ENCODE measurements around the gene SPN.
"Not testable (repeated sequence)": the region's sequence is repeated elsewhere in the genome, so short reads cannot be mapped to it uniquely, and the experiment has no call there.

SPN gene, protein sequence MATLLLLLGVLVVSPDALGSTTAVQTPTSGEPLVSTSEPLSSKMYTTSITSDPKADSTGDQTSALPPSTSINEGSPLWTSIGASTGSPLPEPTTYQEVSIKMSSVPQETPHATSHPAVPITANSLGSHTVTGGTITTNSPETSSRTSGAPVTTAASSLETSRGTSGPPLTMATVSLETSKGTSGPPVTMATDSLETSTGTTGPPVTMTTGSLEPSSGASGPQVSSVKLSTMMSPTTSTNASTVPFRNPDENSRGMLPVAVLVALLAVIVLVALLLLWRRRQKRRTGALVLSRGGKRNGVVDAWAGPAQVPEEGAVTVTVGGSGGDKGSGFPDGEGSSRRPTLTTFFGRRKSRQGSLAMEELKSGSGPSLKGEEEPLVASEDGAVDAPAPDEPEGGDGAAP

DNA sequence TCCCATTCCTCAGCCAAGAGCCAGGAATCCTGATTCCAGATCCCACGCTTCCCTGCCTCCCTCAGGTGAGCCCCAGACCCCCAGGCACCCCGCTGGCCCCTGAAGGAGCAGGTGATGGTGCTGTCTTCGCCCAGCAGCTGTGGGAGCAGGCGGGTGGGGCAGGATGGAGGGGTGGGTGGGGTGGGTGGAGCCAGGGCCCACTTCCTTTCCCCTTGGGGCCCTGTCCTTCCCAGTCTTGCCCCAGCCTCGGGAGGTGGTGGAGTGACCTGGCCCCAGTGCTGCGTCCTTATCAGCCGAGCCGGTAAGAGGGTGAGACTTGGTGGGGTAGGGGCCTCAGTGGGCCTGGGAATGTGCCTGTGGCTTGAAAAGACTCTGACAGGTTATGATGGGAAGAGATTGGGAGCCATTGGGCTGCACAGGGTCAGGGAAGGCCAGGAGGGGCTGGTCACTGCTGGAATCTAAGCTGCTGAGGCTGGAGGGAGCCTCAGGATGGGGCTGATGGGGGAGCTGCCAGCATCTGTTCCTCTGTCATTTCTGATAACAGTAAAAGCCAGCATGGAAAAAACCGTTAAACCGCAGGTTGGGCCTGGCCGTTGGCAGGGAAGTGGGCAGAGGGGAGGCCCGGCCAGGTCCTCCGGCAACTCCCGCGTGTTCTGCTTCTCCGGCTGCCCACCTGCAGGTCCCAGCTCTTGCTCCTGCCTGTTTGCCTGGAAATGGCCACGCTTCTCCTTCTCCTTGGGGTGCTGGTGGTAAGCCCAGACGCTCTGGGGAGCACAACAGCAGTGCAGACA, at the start of gene SPN:
SPN (plus strand) TSS at position 232 of the 791 bp plus-strand sequence; CDS start at position 714, 482 bp downstream.
- DNase-seq (ENCODE audit: low read depth): no peak

DNA sequence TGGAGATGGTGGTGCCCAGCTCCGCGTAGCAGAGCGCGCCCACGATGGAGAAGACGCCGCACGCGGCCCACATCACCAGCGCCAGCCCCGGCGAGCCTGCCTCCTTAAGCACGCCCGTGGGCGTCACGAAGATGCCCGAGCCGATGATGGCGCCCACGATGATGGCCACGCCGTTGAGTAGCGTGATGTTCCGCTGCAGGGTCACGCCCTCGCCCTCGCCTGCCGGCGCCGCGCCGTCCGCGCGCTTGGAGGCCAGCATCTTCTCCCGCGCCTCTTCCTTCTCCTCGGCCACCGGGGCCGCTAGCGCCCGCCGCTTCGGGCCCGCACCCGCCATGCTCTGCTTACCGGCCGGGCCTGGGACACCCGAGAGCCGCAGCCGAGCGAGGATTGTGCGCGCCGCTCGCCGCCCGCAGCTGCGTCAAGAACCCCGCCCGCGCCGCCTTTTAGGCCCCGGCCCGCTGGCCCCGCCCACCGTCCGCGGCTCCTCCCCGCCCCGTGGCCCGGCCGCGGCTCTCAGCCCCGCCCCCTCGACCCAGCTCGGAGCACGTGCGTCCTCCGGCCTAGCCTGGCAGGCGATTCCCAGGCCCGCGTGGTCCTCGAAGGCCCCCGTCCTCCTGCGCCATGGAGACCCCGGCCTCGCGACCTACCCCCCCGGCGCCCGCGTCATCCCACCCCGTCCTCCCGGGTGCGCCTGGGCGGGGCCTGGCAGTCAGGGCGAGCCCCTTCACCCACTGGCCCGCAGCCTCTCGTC, 49.6 kb upstream of the SPN start:
- DNase-seq (ENCODE audit: low read depth): peak; percentile 62

DNA sequence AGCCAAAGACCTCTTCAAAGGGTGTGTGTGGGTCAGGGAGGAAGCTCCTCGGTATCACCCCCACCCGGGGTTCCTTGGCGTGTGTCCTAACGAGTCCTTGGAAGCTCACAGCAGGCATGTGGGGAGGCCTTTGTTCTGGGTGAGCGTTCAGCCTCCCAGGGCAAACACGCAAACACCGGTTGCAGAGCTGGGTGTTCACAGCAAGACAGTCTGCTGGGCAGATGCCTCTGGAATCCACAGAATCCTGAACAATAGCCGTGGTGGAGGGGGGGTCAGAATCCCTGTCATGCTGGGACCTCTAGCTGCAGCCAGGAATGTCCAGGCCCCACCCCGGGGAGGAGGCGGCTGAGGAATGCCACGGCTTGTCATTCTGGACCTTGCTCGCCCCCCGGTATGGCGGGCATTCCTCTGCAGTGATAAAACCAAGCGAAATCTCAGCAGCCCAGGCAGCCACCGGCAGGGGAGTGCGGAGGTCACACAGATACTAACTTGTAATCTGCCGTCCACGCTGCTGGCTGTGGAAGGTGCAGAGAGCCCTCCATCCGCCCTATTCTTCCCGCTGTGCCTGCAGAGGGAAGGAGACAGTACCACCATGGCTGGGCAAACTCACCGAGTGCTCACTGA, 48.2 kb upstream of the SPN start:
- peak; percentile 43 for DNase-seq (ENCODE audit: low read depth)

DNA sequence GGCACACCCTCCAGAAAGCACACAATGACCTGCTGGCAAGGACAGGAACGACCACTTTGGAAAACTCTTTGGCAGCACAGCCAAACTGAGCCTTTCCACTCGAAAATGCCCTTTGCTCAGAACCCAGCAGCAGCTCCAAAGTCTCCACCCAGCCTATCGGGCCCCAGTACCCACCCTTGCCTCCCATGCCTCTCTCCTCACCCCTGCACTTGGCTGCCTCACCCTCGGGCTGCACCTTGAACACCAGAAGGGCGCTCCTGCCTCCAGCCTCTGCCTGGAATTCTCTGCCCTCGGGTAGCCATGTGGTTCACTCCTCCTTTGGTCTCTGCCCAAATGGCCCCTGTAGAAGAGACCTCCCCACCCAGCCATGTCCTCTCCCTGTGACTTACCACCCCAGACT, 46.9 kb upstream of the SPN start:
- DNase-seq (ENCODE audit: low read depth): not testable (repeated sequence)

DNA sequence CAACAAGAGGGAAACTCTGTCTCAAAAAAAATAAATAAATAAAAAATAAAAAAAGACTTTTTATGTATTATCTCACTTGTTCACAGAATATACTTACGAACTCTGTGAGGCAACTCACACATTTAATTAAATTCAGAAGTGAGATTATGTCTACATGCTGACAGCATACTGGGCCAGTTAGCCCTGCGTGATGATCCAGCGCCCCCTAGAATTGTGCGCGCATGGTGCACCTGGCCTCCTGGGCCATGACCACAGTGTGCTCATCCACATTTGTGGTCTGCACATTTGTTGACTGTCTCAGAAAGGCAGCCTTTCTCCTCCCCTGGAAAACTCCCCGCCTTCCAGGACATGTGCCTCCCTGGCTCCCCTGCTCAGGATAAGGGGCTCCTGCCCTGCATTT, 42.5 kb upstream of the SPN start:
- peak; percentile 21 for DNase-seq (ENCODE audit: low read depth)

DNA sequence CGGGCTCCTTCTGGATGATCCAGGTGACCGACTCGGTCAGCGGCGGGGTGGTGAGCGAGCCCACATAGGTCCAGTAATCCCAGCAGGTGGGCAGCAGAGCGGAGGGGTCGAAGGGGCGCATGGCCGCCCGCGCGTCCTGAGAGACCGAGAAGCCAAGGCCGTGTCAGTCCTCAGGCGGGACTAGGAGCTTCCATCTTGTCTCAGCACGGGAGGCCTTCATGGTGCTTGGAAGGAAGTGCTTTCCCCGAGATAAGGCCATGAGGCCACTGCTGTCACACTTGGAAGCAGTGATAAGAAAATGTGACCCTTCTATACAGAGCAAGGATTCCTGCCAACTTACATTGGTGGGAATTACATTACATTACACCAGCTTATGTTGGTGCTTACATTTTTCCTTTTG, 40.3 kb upstream of the SPN start:
- DNase-seq (ENCODE audit: low read depth): not testable (repeated sequence)

DNA sequence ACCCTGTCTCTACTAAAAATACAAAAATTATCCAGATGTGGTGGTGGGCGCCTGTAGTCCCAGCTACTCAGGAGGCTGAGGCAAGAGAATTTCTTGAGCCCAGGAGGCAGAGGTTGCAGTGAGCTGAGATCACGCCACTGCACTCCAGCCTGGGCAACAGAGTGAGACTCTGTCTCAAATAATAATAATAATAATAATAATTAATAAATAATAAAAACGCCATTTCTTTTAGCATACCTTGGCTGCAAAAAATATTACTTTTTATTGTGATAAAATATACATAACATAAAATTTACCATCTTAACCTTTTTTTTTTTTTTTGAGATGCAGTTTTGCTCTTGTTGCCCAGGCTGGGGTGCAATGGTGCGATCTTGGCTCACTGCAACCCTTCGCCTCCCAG, 39.8 kb upstream of the SPN start:
- DNase-seq (ENCODE audit: low read depth): not testable (repeated sequence)

DNA sequence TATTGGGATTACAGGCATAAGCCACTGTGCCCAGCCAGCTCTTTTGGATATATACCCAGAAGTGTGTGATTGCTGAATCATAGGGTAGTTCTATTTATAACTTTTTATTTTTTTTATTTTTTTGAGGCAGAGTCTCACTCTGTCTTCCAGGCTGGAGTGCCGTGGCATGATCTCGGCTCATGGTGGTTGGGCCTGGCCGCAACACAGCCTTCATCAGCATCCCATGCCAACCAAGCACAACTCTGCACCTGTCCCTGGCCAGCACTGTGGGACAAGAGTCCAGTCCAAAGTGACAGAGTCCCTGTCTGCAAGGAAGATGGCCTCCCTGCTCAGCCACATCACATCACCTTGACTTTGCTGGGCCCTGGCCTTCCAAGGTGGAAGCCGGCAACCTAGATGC, 37.9 kb upstream of the SPN start:
- DNase-seq (ENCODE audit: low read depth): not testable (repeated sequence)

DNA sequence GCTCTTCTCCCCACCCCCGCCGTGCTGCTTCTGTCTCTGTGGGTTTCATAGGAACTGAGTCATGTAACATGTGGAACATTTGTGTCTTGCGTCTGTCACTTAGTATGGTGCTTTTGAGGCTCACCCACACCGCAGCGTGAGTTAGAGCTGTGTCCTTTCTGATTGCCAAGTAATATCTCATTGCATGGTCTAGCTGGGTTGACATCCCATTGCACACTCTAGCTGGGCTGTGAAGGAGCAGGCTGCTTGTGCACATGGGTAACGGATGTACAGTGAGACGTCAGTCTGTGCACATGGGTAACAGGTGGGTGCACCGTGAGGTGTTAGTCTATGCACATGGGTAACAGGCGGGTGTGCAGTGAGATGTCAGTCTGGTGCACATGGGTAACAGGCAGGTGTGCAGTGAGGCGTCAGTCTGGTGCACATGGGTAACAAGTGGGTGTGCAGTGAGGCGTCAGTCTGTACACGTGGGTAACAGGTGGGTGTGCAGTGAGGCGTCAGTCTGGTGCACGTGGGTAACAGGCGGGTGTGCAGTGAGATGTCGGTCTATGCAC, 36.2 kb upstream of the SPN start:
- DNase-seq (ENCODE audit: low read depth): not testable (repeated sequence)

DNA sequence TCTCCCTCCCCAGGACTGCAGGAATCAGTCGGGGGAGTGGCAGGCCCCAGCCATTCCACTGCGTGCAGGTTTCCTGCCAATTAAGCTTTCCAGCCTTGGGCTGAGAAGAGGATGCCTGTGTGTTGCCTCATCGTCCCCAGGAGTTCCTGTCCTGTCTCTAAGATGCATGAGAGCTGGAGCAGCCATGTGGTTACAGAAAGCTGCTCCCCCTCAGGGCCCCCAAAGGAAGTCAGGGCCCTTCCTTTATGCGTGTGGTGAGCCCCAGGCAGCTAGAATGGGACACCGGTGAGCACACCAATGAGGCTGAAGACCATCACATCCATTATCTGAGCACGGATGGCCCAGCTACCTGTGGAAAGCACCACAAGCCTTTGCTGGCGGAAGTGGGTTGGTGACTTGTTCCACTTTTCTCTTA, 35.4 kb upstream of the SPN start:
- DNase-seq (ENCODE audit: low read depth): not testable (repeated sequence)

DNA sequence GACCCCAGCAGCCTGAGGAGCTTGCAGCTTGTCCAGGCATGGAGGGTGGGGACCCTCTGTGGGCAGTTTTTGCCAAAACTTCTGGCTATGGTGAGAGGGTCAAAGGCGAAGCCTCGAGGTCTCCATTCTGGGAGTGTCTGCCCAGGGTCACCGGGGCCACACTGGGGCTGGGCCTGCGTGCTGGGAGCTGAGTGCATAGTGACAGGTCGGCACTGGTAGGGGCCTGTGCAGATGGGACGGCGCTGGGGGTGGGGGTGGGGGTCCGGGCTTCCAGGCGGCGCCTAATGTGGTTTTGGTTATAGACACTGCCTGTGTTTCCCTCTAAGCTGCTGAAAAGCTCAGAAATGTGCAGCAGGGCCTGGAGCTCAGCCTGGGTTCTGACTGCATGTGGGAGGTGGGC, 34.3 kb upstream of the SPN start:
- DNase-seq (ENCODE audit: low read depth): not testable (repeated sequence)

DNA sequence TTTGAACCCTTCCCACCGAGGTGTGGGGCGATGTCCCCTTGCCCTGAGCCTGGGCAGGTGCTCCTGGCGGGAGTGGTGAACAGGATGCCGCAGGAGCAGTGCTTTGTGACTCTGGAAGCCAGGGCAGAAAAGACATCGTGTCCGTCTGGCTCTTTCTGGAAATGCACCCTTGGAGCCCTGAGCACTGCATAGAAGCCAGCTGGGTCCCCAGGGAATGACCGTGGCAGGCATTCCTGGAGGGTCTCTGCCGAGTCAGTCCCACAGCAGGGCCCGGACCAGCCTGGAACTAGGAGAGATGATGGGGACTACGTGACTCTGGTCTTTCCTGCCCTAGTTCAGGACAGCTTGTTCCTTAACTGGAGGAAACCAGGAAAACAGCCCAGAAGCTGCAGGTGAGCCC, 33.7 kb upstream of the SPN start:
- not testable (repeated sequence) for DNase-seq (ENCODE audit: low read depth)

DNA sequence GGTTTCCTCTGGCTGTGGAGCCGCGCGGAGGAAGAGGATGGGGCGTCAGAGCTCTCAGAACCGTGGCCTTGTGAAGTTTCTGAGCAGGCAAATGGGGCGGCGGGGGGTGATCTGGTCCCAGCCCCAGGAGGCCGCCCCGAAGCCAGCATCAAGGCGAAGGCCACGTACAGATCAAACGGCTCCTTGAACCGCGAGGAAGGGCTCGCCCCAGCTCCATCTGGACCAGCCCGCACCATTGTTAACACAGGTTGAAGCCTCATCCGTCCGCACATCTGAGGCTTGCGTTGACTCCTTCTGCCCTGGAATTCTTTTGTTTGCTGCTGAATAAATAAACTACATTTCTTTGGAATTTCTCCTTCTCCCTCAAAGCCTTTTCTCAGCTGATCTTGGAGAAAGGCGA, 31.4 kb upstream of the SPN start:
- DNase-seq (ENCODE audit: low read depth): not testable (repeated sequence)

DNA sequence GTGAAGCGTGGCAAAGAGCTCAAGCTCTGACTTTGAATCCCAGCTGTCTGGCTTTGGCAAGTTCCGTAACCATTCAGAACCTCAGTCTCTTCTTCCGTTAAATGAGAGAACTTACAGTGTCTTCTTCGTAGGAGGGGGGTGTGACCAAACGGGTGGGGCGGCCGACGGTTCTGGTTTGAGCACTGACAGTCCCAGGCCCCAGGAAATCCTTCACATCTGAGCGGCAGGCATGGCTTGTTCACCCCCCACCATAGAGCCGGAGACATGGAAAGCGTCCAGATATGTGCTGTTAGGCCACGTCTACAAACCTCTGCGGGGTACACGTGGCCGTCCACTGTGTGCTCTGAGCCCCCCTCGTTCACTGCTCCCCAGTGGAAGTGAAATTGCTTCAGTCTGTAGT, 27.1 kb upstream of the SPN start:
- DNase-seq (ENCODE audit: low read depth): not testable (repeated sequence)

DNA sequence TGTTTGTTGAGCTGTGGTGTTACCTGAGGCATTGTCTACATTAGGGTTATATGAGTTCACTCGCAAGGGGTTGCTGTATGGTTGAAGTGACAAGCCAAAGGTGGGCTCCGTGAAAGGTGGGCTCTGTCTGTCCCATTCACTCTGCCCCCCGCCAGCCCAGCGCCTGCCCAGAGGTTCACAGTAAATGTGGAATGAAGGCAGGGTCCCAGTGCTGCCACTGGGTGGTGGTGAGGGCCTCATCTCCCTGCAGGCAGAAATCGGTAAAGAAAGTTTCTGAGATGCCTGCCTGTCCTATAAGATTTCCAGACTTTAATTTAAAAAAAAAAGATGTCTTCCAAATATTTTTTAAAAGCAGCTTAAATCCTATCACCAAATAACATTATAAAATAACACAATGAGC, 26.7 kb upstream of the SPN start:
- not testable (repeated sequence) for DNase-seq (ENCODE audit: low read depth)

DNA sequence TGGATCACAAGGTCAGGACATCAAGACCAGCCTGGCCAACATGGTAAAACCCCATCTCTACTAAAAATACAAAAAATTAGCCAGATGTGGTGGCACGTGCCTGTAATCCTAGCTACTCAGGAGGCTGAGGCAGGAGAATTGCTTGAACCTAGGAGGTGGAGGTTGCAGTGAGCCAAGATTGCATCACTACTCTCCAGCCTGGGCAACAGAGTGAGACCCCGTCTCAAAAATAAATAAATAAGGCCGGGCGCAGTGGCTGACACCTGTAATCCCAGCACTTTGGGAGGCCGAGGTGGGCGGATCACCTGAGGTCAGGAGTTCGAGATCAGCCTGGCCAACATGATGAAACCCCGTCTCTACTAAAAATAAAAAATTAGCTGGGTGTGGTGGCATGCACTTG, 24.3 kb upstream of the SPN start:
- DNase-seq (ENCODE audit: low read depth): not testable (repeated sequence)

DNA sequence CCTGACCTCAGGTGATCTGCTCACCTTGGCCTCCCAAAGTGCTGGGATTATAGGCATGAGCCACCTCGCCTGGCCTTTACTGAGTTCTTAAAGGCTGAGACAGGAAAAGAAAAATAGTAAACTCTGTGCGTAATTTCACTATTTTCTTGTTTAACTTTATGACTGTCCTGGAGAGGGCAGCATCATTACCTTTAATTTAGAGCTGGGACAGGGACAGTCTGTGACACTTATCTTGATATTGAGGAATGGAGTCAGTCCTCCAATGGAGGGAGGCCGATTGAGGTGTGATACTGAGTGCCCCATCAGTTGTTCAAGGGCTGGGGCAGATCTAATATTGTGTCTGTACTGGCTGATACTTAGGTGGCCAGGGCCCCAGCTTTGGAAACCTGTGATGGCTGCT, 21.5 kb upstream of the SPN start:
- DNase-seq (ENCODE audit: low read depth): no peak

DNA sequence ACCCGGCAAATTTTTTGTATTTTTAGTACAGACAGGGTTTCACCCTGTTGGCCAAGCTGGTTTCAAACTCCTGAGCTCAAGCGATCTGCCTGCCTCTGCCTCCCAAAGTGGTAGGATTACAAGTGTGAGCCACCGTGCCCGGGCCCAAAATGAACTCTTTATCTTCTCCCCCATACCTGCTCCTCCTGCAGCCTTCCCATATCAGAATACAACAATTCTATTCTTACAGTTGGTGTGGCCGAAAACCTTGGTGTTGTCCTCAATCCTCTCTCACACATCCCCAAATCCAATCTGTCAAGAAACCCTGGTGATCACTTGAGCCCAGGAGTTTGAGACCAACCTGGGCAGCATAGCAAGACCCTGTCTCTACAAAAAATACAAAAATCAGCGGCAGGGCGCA, 19.5 kb upstream of the SPN start:
- DNase-seq (ENCODE audit: low read depth): no peak

DNA sequence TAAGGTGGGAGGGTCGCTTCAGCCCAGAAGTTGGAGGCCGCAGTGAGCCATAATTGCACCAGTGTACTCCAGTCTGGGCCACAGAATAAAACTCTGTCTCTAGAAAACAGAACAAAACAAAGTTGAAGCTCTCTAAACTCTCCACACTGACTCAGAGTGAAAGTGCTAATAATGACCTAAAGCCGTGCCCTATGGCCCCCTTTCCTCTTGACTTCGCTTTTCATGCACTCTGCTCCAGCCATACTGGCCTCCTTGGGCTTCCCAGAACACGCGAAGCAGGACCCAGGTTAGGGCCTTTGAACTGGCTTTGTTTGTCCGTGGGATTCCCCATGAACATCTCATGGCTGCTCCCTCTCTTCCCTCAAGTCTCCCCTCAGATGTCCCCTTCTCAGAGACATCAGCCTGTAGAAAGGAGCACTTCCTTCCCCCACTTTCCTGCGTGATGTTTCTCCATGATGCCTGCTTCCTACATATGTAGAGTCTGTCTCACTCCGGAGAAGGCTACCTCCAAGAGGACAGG, 18.6 kb upstream of the SPN start:
- DNase-seq (ENCODE audit: low read depth): no peak

DNA sequence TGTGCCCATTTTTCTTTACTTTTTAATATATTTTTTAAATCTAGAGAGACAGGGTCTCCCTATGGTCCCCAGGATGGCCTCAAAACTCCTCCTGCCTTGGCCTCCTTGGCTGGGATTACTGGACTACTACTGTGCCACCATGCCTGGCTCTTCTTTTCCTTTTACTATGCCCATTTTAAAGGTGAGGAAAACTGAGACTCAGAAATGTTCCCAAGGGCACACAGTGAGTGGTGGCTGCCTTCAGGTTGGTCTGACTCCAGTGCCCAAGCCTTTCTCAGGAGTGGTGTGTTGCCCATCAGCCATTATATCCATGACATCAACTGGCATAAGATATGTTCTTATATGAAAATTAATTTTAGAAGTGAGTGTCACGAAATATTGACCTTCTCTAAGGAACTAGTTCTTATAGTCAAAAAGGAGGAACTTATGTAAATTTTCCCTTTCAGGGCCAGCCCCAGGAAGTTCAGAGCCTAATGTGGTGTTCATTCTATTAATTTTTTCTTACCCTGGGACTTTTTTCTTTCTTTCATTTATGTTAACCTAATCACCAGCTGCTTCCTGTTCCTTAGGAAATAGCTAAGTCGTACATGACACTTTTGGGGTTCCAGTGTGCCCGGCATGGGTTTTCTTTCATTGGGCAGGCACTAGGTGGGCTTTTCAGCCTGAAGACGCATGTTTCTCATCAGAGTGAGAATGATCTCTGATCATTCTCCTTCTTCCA, 17.9 kb upstream of the SPN start:
- DNase-seq (ENCODE audit: low read depth): no peak

DNA sequence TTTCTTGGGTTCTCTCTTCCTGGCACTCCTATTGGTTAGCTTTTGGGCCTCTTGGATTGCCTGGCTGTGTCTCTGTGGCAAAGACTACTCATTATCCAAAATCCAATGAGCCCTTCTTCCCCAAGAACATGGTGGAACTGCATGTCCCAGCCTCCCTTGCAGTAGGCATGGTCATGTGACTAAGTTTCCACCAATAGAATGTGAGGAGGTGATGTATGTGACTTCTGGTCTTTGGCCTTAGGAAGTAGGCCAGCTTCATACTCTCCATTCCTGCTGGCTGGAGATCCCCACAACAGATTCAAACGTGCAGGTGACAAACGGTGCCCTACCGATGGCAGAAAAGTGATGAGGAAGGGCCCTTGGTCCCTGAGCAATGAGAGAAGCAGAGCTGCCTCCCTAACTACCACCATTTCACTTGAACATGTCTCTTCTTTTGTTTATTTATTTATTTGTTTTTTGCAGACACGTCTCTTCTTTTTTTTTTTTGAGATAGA, 17.3 kb upstream of the SPN start:
- DNase-seq (ENCODE audit: low read depth): peak; percentile 45
